Hindlimb muscle (tissue), 1 donor: ENCODE results near the gene TPRX1. TPM values are rescaled to one million over a fixed set of nuclear protein-coding genes. Genes with fewer than 3 reads are reported as not detected.
"Not testable (repeated sequence)": the region's sequence is repeated elsewhere in the genome, so short reads cannot be mapped to it uniquely, and the experiment has no call there.

ENCODE experiments used
- DNase-seq: peaks from one replicate; pipeline ENCODE4 v3.0.0-alpha.2; 2013
- polyA plus RNA-seq: library from polyadenylated mRNA; unstranded; fragments of 120-200 nt; gene quantifications from one replicate; pipeline ENCODE4 v1.2.1, GENCODE V29; 2013; ENCODE audit not compliant: insufficient read length

The TPRX1 gene
- not detected for polyA plus RNA-seq

- DNase-seq, result not testable (repeated sequence)
Observed at GRCh38 chr19:47804451-47804850, at the start of gene TPRX1. Gene TPRX1 (minus strand): TSS chr19:47804551. CDS start chr19:47804539, 12 bp downstream.

DNA sequence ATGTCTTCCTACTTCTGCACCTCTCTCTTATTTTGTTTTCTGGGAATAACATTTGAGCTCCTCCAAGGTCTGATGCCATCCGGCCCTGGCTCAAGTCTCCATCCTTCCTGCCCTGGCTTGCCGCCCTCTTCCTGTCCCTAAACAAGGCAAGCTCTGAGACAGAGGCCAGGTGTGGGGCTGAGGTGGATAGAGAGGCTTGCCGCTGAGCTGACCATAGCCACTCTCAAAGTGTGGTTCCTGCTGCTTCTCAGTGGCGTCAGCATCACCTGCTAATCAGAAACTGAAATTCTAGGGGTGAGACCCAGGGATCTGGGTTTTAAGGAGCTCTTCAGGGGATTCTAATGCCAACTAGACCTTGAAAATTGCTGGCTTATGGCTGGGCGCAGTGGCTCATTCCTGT, 48.7 kb upstream of the TPRX1 start:
- no peak for DNase-seq

- no peak for DNase-seq
Observed at GRCh38 chr19:47848823-47849473, 44.6 kb upstream of the TPRX1 start.

DNA sequence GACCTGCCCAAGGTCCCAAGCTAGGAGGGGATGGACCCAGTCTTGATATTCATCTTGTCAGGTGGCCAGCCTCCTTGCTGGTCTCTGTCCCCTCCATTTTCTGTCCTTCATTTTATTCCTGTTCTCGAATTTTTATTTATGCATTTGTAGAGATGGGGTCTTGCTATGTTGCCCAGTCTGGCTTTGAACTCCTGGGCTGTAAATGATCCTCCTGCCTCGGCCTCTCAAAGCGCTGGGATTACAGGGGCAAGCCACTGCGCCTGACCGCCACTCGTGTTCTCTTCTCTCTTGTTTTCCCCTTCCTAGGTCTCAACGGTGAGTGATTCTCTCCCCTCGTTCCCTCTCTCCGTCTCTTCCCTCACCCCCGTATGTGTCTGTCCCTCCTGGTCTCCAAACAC, 44.1 kb upstream of the TPRX1 start:
- DNase-seq, result no peak

GRCh38 chr19:47842941-47843340, 38.6 kb upstream of the TPRX1 start:
- no peak for DNase-seq

- DNase-seq, result no peak
Observed at GRCh38 chr19:47839913-47840312, 35.6 kb upstream of the TPRX1 start.

GRCh38 chr19:47839411-47839810, 35.1 kb upstream of the TPRX1 start:
- DNase-seq, result no peak

GRCh38 chr19:47836038-47836437, 31.7 kb upstream of the TPRX1 start:
- no peak for DNase-seq

- DNase-seq, result no peak
Observed at GRCh38 chr19:47832723-47833122, 28.4 kb upstream of the TPRX1 start.

GRCh38 chr19:47826800-47827199, 22.4 kb upstream of the TPRX1 start:
- DNase-seq, result no peak

- no peak for DNase-seq
Observed at GRCh38 chr19:47824396-47824795, 20.0 kb upstream of the TPRX1 start.

DNA sequence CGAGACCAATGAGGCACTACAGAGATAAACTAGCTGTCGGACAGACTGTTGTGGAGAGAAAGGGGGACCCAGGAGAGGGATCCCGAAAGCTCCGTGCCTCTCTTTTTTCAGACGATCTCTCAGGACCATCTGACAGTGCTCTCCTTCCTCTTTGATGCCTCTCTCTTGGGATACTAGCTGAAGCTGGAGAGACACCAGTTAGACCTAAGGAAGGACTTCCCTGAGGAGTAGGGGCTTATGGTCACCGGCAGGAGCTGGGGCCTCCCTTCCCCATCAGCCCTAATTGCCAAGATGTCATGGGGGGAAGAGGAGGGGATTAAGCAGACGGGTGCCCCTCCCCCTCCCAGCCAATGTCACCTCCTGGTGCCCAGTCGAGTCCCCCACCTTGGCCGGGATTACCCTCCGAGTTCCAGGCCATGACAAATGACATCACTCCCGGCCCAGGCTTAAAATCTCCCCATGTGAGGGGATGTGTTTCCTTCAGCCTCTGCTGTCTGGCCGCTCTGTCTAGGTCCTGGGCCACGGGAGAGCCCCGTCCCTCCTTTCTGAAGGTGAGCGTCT, 17.2 kb upstream of the TPRX1 start, which contains the start of gene CRX:
TSS of gene CRX (plus strand) at position 478 of the 561 bp plus-strand sequence. CDS start 12,507 bp downstream, outside the sequence.
- DNase-seq, result no peak

- no peak for DNase-seq
Observed at GRCh38 chr19:47820410-47820809, 16.1 kb upstream of the TPRX1 start.

DNA sequence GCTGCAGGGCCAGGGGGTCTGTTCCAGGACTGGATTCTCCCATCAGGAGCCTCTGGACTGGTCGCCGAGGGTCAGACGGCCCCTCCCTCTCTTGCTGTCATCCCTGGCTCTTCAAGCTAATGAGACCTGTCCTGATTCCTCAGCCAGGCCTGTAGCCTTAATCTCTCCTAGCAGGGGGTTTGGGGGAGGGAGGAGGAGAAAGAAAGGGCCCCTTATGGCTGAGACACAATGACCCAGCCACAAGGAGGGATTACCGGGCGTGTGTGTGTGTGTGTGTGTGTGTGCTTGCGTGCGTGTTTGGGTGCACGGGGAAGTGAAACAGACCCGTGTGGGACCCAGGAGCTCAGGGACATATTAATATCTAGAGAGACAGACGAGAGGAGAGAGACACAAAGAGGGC, 15.5 kb upstream of the TPRX1 start:
- no peak for DNase-seq

- not testable (repeated sequence) for DNase-seq
Observed at GRCh38 chr19:47818221-47818620, 13.9 kb upstream of the TPRX1 start.

GRCh38 chr19:47816270-47816669, 11.9 kb upstream of the TPRX1 start:
- DNase-seq, result not testable (repeated sequence)

- no peak for DNase-seq
Observed at GRCh38 chr19:47813995-47814328, 9.6 kb upstream of the TPRX1 start.

- peak; percentile 47 for DNase-seq
Observed at GRCh38 chr19:47813304-47813994, 9.1 kb upstream of the TPRX1 start.

GRCh38 chr19:47806435-47806834, 2.1 kb upstream of the TPRX1 start:
- no peak for DNase-seq

DNA sequence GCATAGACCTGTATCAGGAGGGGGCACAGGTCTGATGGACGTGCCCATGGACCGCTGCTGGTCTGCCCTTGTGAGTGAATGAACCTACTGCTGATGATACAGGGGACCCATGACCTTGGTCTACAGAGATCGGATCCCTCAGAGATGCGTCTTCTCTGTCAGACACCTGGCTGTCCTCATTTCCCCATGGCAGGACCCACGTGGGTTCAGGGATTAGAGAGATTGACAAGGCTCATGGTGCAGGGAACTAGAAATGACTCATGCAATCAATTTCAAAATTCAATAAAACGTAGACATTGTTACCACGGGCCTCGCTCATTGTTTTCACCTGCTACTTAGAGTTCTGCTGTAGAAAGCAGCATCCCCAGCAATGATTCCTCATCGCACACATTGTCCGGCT, 962 bp upstream of the TPRX1 start:
- DNase-seq, result no peak

GRCh38 chr19:47803671-47804070, 680 bp downstream of the TPRX1 start:
- not testable (repeated sequence) for DNase-seq

GRCh38 chr19:47803148-47803547, 1.2 kb downstream of the TPRX1 start:
- DNase-seq, result not testable (repeated sequence)

- DNase-seq, result no peak
Observed at GRCh38 chr19:47802521-47803043, 1.8 kb downstream of the TPRX1 start.

DNA sequence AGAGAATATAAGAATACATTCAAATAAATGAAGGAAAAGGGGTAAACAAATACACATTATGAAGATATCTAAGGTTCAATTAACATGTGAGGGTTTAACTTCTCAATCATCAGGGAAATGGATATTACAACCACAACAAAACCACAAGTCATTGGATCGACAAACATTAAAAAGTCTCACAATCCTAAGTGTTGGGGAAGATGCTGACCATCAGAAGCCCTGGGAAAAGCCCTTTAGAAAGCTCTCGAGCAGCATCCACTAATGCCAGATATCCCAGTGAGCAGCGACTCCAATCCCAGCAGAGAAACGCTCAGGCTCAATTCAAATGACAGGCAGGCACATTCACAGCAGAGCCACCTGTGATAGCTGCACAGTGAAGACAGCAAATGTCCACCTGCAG, 3.1 kb downstream of the TPRX1 start:
- DNase-seq, result no peak
